NOMO-1 treated with dmso at 0.1 percent for 144 hours (cell line): Measurements from ENCODE around the gene SWT1.
A peak's percentile ranks its signal among the peaks of the same experiment; 100 is the strongest.

Experiments used
- DNase-seq: peaks from one replicate; lab custom pipeline; 2025; ENCODE audit not compliant: unreplicated experiment; lab: John Stamatoyannopoulos, UW

SWT1 gene, protein sequence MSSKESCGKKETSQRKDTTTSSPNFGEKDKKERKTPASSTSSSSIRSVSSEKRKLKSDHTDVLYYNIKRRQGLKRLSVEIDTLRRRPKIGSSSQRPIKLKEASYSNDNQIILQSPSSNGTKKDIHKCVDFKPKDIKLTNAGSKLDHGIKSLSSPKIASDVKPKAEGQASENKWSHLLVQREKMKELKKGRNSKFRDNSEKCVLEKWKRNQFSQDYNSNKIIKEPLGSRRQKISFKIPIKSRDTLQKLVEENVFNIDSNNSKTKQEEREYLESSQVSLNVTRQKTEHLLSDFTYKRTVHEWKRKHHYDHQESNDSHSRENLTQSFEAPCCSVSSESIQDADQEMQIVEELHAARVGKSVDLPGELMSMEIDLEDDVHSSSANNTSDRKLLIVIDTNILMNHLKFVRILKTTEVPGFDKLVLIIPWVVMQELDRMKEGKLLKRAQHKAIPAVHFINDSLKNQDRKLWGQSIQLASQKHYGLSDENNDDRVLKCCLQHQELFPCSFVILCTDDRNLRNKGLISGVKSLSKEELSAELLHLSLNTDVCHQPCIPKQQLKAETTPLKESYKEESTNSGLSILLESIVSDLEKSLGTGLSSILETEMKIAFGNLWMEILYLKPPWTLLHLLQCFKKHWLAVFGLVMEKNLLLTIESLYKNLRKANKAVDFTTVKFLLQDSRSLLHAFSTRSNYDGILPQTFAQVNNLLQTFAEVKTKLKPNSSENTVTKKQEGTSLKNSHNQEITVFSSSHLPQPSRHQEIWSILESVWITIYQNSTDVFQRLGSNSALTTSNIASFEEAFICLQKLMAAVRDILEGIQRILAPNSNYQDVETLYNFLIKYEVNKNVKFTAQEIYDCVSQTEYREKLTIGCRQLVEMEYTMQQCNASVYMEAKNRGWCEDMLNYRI

DNA sequence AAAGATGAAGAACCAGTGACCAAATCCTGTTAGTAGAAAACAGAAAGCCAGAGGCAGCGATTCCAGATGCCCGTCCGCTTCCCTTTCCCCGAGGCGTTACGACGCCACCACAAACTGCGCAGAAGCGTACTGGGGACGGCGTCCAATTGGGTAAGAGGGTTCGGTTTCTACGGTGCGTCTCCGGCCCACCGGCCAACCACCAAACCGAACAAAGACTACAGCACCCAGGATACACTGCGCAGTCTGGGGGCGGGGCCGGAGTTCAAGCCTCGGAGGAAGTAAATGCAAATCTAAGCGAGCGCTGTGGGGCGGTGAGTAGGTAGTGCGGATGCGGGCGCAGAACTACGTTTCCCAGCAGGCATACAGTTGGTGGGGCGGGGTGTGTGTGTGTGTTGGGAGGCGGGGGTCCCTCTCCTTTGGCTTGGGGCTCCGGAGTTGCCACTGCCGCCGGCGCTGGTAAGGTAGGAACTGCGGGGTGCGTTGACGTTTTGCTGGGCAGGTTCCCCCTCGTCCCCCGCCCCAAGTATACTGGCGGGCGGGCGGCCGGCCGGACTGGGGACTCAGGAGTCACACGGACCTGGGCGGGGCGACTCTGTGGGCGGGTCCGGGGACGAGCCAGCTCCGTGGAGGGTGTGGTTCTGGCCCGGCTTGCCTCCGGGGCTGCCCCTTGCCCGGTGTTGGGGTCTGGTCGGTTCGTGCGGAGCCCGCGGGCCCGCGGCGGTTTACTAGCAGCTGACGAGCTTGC lies at the start of gene SWT1, which contains the start of gene TRMT1L:
SWT1 (plus strand) TSS at position 314 of the 745 bp plus-strand sequence. CDS start 3,675 bp downstream, outside the sequence.
TRMT1L (minus strand) TSS at position 100 of the 745 bp plus-strand sequence. CDS start 241 bp downstream, outside the sequence.
- DNase-seq = peak; percentile 100

DNA sequence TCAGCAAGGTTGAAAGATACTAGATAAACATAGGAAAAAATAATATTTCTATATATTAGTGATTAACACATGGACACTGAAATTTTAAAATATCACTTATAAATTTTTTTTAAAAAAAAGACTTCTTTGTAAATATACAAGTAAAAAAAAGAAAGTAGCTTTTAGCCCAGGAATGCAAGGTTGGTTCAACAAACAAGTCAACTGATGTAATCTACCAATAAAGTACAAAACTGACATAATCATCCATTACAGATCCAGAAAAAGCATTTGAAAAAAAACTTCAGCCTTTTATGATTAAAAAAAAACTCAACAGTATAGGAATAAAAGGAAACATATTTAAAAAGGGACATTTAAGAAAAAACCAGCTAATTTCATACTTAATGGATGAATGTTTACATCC lies 48.6 kb upstream of the SWT1 start:
- no peak for DNase-seq

GRCh38 chr1:185110145-185110544 lies 46.8 kb upstream of the SWT1 start:
- DNase-seq = no peak

GRCh38 chr1:185111873-185112272 lies 45.1 kb upstream of the SWT1 start:
- DNase-seq = no peak

- DNase-seq = no peak
Measured at GRCh38 chr1:185112356-185112755, 44.6 kb upstream of the SWT1 start.

DNA sequence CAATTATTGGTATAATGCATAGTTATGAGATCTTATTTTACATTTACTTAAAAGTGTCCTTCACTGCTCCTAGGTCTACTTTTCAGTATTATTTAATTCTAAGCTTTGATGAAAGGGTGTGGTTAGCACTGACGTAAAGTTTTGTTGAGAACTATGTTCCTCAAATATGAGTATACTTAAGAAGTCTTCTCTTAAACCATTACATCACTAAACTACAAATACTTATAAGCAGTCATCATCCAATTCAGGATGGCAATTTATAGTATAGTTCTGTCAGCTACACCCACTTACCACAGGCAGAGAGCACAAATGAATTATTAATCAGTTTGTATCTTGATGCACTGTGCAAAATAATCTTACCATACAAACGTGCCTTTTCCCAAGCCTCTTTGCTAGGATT lies 27.3 kb upstream of the SWT1 start:
- no peak for DNase-seq

GRCh38 chr1:185132534-185132933 lies 24.4 kb upstream of the SWT1 start:
- DNase-seq = no peak

DNA sequence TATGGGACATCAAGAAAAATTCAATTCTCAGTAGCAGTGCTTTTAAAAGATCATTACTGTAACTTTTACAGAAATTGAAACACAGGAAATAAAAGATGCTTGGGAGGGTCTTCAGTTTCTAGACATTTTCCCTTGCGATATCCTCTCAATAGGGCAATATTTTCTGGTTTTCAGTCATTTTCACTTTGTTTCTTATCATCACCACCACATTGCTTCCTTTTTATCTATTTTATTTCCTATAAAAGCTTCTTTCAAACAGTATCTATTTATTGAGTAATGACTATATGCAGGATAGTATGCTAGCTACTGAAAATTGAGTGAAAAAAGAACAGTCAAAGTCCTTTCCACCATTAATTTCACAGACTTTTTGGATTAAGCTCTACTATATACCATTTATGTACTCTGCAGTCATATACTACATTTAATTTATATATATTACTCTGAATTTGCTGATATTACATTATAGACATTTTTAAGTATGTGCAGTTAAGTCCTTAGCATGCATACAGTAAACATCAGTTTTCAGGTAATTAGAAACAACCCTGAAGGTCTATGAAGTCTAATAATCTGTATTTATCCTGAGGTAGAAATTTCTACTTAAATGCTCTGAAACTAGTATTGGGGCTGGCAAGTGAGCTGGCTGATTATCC lies 18.9 kb upstream of the SWT1 start:
- DNase-seq = no peak

DNA sequence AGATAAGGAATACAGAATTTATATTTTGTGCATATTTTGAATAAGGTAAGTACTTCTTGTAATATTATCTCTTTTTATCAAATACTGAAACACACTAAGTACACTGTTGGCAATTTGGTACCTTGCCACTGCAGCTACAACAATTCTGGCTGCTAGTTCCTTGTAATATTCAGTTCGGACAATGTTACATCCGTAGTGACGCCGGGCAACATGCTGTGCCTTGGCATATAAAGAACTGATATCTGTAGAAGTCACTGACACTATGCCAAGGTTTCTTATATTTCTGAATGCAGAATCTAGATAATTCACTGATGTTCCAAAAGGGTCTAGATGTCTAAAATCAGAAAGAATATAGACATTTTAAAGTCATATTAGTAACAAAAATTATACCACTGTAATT lies 17.7 kb upstream of the SWT1 start:
- DNase-seq = no peak

- no peak for DNase-seq
Measured at GRCh38 chr1:185144233-185144632, 12.7 kb upstream of the SWT1 start.

- no peak for DNase-seq
Measured at GRCh38 chr1:185151215-185151614, 5.8 kb upstream of the SWT1 start.

- DNase-seq = no peak
Measured at GRCh38 chr1:185152187-185152767, 4.7 kb upstream of the SWT1 start.

DNA sequence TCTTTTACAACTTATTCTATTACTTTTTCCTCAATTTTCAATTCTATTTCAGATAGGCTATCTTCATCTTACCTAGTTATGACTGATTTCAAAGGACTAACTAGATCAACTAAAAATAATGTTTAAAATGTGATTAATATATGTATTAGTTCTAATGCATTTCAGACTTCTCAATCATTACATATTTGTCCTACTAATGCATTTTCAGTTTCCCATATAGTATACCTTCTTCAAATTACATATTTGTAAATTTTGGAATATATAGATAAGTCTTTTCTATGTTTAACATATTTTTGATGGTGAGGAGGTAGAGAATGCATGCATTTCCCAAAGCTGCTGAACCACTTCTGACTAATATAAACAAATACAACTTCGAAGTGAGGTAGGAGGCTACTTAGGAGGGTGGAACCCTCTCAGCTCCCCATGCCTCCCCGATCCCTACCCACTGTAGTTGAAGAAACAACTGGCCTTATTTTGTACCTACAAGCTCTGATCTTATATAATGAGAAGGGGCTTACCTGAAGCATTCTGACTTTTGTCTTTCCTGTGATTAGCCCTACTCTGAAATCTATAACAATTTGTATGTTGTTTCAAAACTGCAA lies 2.0 kb upstream of the SWT1 start:
- DNase-seq = no peak

GRCh38 chr1:185155600-185156287 lies 1.2 kb upstream of the SWT1 start:
- DNase-seq = peak; percentile 21

GRCh38 chr1:185156288-185156853 lies 596 bp upstream of the SWT1 start:
- DNase-seq = peak; percentile 51

- no peak for DNase-seq
Measured at GRCh38 chr1:185157599-185158412, 839 bp downstream of the SWT1 start.

GRCh38 chr1:185158800-185159199 lies 1.8 kb downstream of the SWT1 start:
- DNase-seq = no peak

DNA sequence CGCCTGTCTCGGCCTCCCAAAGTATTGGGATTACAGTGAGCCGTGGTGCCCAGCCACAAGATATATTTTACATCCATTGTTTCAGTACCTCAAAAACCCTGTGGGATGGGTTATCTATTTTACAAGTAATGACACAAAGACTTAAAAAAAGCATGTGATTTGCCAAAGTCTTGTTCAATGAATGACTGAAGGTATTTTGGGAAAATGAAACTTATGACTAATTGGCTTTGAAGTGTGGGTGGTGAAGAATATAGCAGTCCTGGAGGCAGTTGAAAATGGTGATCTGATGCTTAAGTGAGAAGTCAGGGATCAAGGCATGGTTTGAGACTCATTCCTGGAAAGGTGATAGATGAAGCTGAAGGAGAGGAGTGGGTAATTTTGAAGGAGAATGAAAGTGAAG lies 3.0 kb downstream of the SWT1 start:
- no peak for DNase-seq
